ENCODE results near the gene PNN. TPM values are rescaled to one million over a fixed set of nuclear protein-coding genes. Genes with fewer than 3 reads are reported as not detected.
"Not testable (repeated sequence)": the region's sequence is repeated elsewhere in the genome, so short reads cannot be mapped to it uniquely, and the experiment has no call there.

PNN gene
- polyA plus RNA-seq (ENCODE audit: insufficient read length), result 89.4 TPM

DNA sequence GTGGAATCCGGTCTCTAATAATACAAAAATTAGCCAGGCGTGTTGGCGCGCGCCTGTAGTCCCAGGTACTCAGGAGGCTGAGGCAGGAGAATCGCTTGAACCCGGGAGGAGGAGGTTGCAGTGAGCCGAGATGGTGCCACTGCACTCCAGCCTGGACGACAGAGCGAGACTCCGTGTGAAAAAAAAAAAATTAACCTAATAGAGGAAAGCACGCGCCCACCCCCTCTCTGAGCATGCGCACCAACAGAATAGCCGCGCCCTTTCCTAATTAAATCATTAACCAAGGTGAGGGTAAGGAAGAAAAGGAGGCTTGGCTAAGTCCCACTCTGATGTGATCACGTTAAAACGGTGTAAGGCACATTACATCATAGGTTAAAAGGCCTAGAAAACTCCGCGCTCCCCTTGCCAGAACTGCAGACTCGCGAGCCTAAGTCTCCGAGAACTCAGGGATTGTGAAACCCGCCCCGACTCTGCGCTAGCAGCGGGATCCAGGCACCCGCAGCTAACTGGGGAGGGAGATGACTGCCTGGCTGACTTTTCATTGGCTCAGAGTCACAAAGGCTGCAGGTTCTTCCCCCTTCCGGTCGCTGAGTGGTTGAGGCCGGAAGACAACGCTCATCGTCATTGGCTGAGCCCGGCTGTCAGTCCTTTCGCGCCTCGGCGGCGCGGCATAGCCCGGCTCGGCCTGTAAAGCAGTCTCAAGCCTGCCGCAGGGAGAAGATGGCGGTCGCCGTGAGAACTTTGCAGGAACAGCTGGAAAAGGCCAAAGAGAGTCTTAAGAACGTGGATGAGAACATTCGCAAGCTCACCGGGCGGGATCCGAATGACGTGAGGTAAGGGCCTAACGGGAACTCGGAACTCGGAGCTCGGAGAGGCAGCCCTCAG lies at the start of gene PNN:
Gene PNN (plus strand): TSS at position 695 of the 885 bp plus-strand sequence. CDS start 26 bp downstream, at position 721.
- peak; percentile 99 for DNase-seq (ENCODE audit: low read depth)

DNA sequence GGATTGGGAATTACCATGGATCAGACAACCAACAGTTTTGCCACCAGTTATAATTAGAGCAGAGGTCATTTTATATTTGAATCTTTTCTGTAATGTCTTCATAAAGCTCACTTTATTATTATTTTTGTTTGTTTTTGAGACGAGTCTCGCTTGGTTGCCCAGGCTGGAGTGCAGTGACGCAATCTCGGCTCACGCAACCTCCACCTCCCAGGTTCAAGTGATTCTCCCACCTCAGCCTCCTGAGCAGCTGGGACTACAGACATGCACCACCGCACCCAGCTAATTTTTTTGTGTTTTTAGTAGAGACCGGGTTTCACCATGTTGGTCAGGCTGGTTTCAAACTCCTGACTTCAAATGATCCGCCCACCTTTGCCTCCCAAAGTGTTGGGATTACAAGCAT lies 37.2 kb upstream of the PNN start:
- not testable (repeated sequence) for DNase-seq (ENCODE audit: low read depth)

GRCh38 chr14:39138440-39138839 lies 36.6 kb upstream of the PNN start:
- DNase-seq (ENCODE audit: low read depth), result no peak

GRCh38 chr14:39140170-39140569 lies 34.9 kb upstream of the PNN start:
- DNase-seq (ENCODE audit: low read depth), result no peak

DNA sequence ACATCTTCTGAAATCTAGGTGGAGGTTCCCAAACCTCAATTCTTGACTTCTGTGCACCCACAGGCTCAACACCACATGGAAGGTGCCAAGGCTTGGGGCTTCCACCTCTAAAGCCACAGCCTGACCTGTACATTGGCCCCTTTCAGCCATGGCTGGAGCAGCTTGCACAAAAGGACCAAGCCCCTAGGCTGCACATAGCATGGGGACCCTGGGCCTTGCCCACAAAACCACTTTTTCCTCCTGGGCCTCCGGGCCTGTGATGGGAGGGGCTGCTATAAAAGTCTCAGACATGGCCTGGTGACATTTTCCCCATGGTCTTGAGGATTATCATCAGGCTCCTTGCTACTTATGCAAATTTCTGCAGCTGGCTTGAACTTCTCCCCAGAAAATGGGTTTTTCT lies 33.4 kb upstream of the PNN start:
- DNase-seq (ENCODE audit: low read depth), result not testable (repeated sequence)

DNA sequence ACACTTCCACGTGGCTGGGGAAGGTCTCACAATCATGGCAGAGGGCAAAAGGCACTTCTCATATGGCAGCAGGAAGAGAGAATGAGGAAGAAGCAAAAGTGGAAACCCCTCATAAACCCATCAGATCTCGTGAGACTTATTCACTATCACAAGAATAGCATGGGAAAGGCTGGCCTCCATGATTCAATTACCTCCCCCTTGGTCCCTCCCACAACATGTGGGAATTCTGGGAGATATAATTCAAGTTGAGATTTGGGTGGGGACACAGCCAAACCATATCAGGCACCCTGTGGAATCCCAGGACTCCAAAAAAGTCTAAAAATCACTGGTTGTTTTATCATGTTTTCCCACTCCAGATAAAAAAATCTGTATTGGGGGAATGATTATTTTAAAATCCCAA lies 31.8 kb upstream of the PNN start:
- not testable (repeated sequence) for DNase-seq (ENCODE audit: low read depth)

DNA sequence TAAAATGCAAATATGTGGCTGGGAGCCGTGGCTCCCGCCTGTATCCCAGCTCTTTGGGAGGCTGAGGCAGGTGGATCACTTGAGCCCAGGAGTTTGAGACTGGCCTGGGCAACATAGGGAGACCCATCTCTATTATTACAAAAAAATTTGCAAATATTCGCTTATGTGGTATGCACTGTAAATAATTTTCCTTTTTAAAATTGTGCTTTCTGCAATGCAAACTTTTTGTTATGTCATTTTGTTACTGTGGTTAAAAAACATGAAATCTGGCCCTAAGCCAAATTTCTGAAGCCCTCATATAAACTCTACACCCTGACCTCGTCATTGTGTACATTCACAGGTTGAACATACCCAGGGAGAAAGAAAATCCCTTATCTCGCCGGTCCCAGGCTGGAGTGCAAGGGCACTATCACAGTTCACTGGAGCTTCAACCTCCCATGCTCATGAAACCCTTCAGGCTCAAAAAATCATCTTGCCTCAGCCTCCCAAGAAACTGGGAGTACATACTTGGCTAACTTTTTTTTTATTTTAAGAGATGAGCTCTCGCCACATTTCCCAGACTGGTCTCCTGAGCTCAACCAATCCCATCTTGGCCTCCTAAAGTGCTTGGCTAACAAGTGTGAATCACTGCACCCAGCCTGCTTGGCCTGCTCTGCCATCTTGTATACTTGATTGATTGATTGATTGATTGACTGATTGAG lies 29.6 kb upstream of the PNN start:
- DNase-seq (ENCODE audit: low read depth), result no peak

- no peak for DNase-seq (ENCODE audit: low read depth)
Measured at GRCh38 chr14:39154594-39155189, 20.4 kb upstream of the PNN start.

GRCh38 chr14:39157491-39157890 lies 17.6 kb upstream of the PNN start:
- DNase-seq (ENCODE audit: low read depth), result no peak

- DNase-seq (ENCODE audit: low read depth), result no peak
Measured at GRCh38 chr14:39158222-39158858, 16.7 kb upstream of the PNN start.

DNA sequence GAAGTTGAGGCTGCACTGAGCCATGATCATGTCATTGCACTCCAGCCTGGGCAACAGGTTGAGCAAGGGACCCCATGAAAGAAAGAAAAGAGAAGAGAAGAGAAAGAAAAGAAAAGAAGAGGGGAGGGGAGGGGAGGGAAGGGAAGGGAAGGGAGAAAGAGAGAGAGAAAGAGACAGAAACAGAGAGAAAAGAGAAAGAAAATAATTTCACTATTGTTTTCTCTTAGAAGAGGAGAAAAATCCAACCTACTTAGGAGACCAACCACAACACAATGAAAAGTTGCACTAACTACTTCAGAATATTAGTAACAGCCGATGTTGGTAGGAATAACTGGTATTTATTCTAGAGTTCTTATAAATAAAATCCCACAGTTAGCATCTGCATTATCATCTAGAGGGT lies 14.6 kb upstream of the PNN start:
- no peak for DNase-seq (ENCODE audit: low read depth)

DNA sequence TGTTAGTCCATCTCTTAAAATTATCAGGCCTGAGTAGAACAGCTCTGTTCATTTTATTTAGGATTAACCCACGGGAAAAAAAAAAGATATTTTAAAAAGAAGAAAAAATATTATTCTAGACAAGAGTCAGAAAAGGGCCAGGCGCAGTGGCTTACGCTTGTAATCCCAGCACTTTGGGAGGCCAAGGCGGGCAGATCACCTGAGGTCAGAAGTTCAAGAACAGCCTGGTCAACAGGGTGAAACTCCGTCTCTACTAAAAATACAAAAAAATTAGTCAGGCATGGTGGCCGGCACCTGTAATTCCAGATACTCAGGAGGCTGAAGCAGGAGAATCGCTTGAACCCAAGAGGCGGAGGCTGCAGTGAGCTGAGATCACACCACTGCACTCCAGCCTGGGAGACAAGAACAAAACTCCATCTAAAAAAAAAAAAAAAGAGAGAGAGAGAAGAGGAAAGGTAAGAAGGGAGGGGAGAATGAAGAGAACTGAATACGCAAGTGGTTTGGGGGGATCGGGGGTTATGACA lies 7.2 kb upstream of the PNN start:
- DNase-seq (ENCODE audit: low read depth), result not testable (repeated sequence)

- DNase-seq (ENCODE audit: low read depth), result no peak
Measured at GRCh38 chr14:39168591-39168990, 6.5 kb upstream of the PNN start.

- DNase-seq (ENCODE audit: low read depth), result no peak
Measured at GRCh38 chr14:39169541-39169900, 5.5 kb upstream of the PNN start.

DNA sequence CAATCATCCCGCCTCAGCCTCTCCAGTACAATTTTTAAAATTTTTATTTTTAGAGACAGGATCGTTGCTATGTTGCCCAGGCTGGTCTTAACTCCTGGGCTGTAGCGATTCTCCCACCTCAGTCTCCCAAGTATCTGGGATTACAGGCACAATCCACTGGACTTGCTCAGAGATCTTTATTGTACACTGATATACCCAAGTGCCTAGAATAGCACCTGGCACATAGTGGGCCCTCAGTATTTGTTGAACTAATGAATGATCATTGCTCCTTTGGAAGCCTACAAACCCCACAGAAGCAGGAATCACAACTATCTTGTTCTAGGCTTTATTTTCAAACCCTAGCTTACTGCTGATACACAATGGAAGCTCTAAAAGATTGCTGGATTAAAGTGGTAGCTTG lies 1.9 kb upstream of the PNN start:
- no peak for DNase-seq (ENCODE audit: low read depth)

- no peak for DNase-seq (ENCODE audit: low read depth)
Measured at GRCh38 chr14:39175445-39176262, 600 bp downstream of the PNN start.

GRCh38 chr14:39176263-39177167 lies 1.5 kb downstream of the PNN start:
- no peak for DNase-seq (ENCODE audit: low read depth)

- no peak for DNase-seq (ENCODE audit: low read depth)
Measured at GRCh38 chr14:39177168-39177545, 2.1 kb downstream of the PNN start.

- DNase-seq (ENCODE audit: low read depth), result no peak
Measured at GRCh38 chr14:39179042-39179441, 4.0 kb downstream of the PNN start.

DNA sequence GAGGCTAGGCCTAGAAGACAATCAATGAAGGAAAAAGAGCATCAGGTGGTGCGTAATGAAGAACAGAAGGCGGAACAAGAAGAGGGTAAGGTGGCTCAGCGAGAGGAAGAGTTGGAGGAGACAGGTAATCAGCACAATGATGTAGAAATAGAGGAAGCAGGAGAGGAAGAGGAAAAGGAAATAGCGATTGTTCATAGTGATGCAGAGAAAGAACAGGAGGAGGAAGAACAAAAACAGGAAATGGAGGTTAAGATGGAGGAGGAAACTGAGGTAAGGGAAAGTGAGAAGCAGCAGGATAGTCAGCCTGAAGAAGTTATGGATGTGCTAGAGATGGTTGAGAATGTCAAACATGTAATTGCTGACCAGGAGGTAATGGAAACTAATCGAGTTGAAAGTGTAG lies 5.5 kb downstream of the PNN start:
- DNase-seq (ENCODE audit: low read depth), result no peak
